ENCODE measurements around the gene TMEM106C.

- TF ChIP-seq CTCF (IDR thresholded peaks at IDR 0.05) (no peak), POLR2A (IDR thresholded peaks at IDR 0.05; ENCODE audit: low read depth) (no peak)
These were observed 40.0 kb downstream of the TMEM106C start for GRCh38 chr12:48003226-48004052.
